Neural cell (in vitro differentiated cells): ENCODE results near the gene BMP2K.

Experiments used
- EP300 ChIP-seq: fragments of 450-650 bp; conservative IDR thresholded peaks from 2 replicates; pipeline ENCODE4 v1.6.1; 2014; ENCODE audit warnings: antibody characterized with exemption, mild to moderate bottlenecking, moderate library complexity; ENCODE audit not compliant: poor library complexity, severe bottlenecking
- EZH2 ChIP-seq: fragments of 200-600, 300-800 bp; shearing (Covaris generic), sonication (generic); IDR thresholded peaks from 2 replicates; pipeline ENCODE4 v1.6.1; 2014; ENCODE audit warnings: antibody characterized with exemption, low read length, borderline replicate concordance, mild to moderate bottlenecking; ENCODE audit not compliant: insufficient read depth, poor library complexity, severe bottlenecking
- MXI1 ChIP-seq: fragments of 450-650 bp; conservative IDR thresholded peaks from 2 replicates; pipeline ENCODE4 v1.6.1; 2014; ENCODE audit warnings: antibody characterized with exemption, mild to moderate bottlenecking; ENCODE audit not compliant: poor library complexity, severe bottlenecking
- POLR2AphosphoS5 ChIP-seq: IDR thresholded peaks from 2 replicates; pipeline ENCODE4 v1.6.1; 2012
- RAD21 ChIP-seq: fragments of 450-650 bp; conservative IDR thresholded peaks from 2 replicates; pipeline ENCODE4 v1.6.1; 2014; ENCODE audit warnings: antibody characterized with exemption, mild to moderate bottlenecking, moderate library complexity
- REST ChIP-seq: IDR thresholded peaks from 2 replicates; pipeline ENCODE4 v1.6.1; 2012; ENCODE audit warnings: borderline replicate concordance
- TAF1 ChIP-seq: IDR thresholded peaks from 2 replicates; pipeline ENCODE4 v1.6.1; 2012; ENCODE audit warnings: low read depth
- TF ChIP-seq, protein P1 (sequence below): fragments of 450-650 bp; IDR thresholded peaks from 2 replicates; pipeline ENCODE4 v1.5.1; 2014; ENCODE audit warnings: antibody characterized with exemption, mild to moderate bottlenecking, moderate library complexity; ENCODE audit not compliant: poor library complexity, severe bottlenecking

- TF ChIP-seq TAF1 (no peak), EZH2 (no peak), REST (no peak), EP300 (no peak), MXI1 (no peak), RAD21 (no peak), POLR2AphosphoS5 (no peak)
- TF ChIP-seq, protein P1, sequence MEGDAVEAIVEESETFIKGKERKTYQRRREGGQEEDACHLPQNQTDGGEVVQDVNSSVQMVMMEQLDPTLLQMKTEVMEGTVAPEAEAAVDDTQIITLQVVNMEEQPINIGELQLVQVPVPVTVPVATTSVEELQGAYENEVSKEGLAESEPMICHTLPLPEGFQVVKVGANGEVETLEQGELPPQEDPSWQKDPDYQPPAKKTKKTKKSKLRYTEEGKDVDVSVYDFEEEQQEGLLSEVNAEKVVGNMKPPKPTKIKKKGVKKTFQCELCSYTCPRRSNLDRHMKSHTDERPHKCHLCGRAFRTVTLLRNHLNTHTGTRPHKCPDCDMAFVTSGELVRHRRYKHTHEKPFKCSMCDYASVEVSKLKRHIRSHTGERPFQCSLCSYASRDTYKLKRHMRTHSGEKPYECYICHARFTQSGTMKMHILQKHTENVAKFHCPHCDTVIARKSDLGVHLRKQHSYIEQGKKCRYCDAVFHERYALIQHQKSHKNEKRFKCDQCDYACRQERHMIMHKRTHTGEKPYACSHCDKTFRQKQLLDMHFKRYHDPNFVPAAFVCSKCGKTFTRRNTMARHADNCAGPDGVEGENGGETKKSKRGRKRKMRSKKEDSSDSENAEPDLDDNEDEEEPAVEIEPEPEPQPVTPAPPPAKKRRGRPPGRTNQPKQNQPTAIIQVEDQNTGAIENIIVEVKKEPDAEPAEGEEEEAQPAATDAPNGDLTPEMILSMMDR = no peak
Measured at GRCh38 chr4:78726546-78726945, 49.6 kb upstream of the BMP2K start.
